K562 (cell line): ENCODE results near the gene MYBPHL. TPM values are rescaled to one million over a fixed set of nuclear protein-coding genes. Genes with fewer than 3 reads are reported as not detected.

Experiments used
- ARID4B ChIP-seq: sonication (generic); formaldehyde crosslinking; IDR thresholded peaks from 2 replicates; pipeline ENCODE4 v1.8.0; 2022; ENCODE audit warnings: mild to moderate bottlenecking, missing genetic modification reagents
- CREB3L1 ChIP-seq: fragments of 450-650 bp; IDR thresholded peaks from 2 replicates; pipeline ENCODE4 v1.6.1; 2014; ENCODE audit warnings: low read depth, mild to moderate bottlenecking, moderate library complexity, borderline replicate concordance
- MGA ChIP-seq: fragments of 450-650 bp; IDR thresholded peaks from 2 replicates; pipeline ENCODE4 v1.6.1; 2016; ENCODE audit warnings: mild to moderate bottlenecking, moderate library complexity
- MLLT1 ChIP-seq, 2 experiments: fragments of 450-650 bp; IDR thresholded peaks; 2 replicates each; pipeline ENCODE4 v1.6.1; 2016
- NRF1 ChIP-seq, 2 experiments: fragments of 450-650 bp; IDR thresholded peaks in 1 of 2; conservative IDR thresholded peaks in 1 of 2; 2 replicates each; pipeline ENCODE4 v1.6.1; 2014; ENCODE audit warnings: mild to moderate bottlenecking in 2 of 2
- ZNF121 ChIP-seq: sonication (generic); formaldehyde crosslinking; conservative IDR thresholded peaks from 2 replicates; pipeline ENCODE4 v1.8.0; 2022; ENCODE audit warnings: missing genetic modification reagents
- polyA plus RNA-seq, 8 experiments: library from polyadenylated mRNA; depleted of rRNA in 4 of 8; stranded (reverse) in 5 of 8; unstranded in 3 of 8; fragments of >200 nt; fragmentation: Nextera tagmentation in 2 of 8; fragmentation: Illumina TruSeq in 1 of 8; extraction: Ambion mirVana in 2 of 8; extraction: Trizol in 1 of 8; gene quantifications; 2 replicates each; pipeline versions ENCODE4 v1.2.1 to v1.2.3, GENCODE V29; 2011 to 2014; ENCODE audit warnings: inconsistent platforms in 1 of 8, missing spikeins in 1 of 8
- total RNA-seq, 7 experiments: library from RNA; depleted of rRNA in 6 of 7; stranded (reverse); fragments of >200 nt in 6 of 7; fragmentation: Illumina TruSeq in 2 of 7; extraction: Trizol in 2 of 7; gene quantifications; 2 replicates each; pipeline versions ENCODE4 v1.2.1 to v1.2.3, GENCODE V29; 2011 to 2021; ENCODE audit warnings: low replicate concordance in 1 of 7

Gene MYBPHL
- total and polyA plus RNA-seq, 9 of the 15 experiments (the other 6 are each of a cell fraction or from before 2014, with no cell fraction given): 0.20 to 1.9 (median 0.33) TPM

- TF ChIP-seq ARID4B (CRISPR knock-in tag) (peak; percentile 94), MGA (peak; percentile 94), CREB3L1 (peak; percentile 54; the same call in 1 of the 2 replicates), ZNF121 (peak; percentile 38; the same call in 1 of the 2 replicates), NRF1 (conservative IDR thresholded peaks at IDR 0.05 in 1 of 2, IDR thresholded peaks at IDR 0.05 in 1 of 2) (peak; percentile 34 to 56; a peak in 3 of 4 replicates), MLLT1 (IDR thresholded peaks at IDR 0.05) (peak in 1 of 2 experiments; percentile 92; a peak in 3 of 4 replicates)
Observed at GRCh38 chr1:109263597-109264378, 43.0 kb downstream of the MYBPHL start (continued).
